Parathyroid adenoma (tissue), 2 donors: ENCODE data around the gene PPIL6.

Experiments used
- H2AFZ ChIP-seq: fragments of 300-600 bp; sonication (generic); one replicate; pipeline ENCODE4 v1.7.0; 2017; ENCODE audit warnings: antibody characterized with exemption, mild to moderate bottlenecking
- H3K27ac ChIP-seq: fragments of 300-600 bp; sonication (generic); one replicate; pipeline ENCODE4 v1.7.0; 2017
- H3K27me3 ChIP-seq: fragments of 300-600 bp; sonication (generic); one replicate; pipeline ENCODE4 v1.7.0; 2017; ENCODE audit warnings: low read length; ENCODE audit not compliant: control insufficient read depth, insufficient read depth
- H3K36me3 ChIP-seq: fragments of 300-600 bp; sonication (generic); one replicate; pipeline ENCODE4 v1.7.0; 2017; ENCODE audit warnings: low read length; ENCODE audit not compliant: control insufficient read depth, insufficient read depth
- H3K4me1 ChIP-seq: fragments of 300-600 bp; sonication (generic); one replicate; pipeline ENCODE4 v1.7.0; 2017; ENCODE audit warnings: control low read depth
- H3K4me2 ChIP-seq: fragments of 300-600 bp; sonication (generic); one replicate; pipeline ENCODE4 v1.7.0; 2017; ENCODE audit warnings: low read length
- H3K4me3 ChIP-seq: fragments of 300-600 bp; sonication (generic); one replicate; pipeline ENCODE4 v1.7.0; 2017; ENCODE audit warnings: low read depth, low read length
- H3K79me2 ChIP-seq: fragments of 300-600 bp; sonication (generic); one replicate; pipeline ENCODE4 v1.7.0; 2017; ENCODE audit warnings: control low read depth
- H3K9ac ChIP-seq: fragments of 300-600 bp; sonication (generic); one replicate; pipeline ENCODE4 v1.7.0; 2017; ENCODE audit warnings: mild to moderate bottlenecking
- H3K9me3 ChIP-seq: fragments of 300-600 bp; sonication (generic); one replicate; pipeline ENCODE4 v1.7.0; 2017; ENCODE audit warnings: low read length; ENCODE audit not compliant: control insufficient read depth
- CTCF ChIP-seq: fragments of 300-600 bp; sonication (generic); IDR thresholded peaks from one replicate; pipeline ENCODE4 v1.7.0; 2017; ENCODE audit warnings: antibody characterized with exemption, mild to moderate bottlenecking
- donor health status: primary hyperparathyroidism.

Gene PPIL6

GRCh38 chr6:109347779-109348178 lies 92.6 kb downstream of the PPIL6 start:
- no peak overlapping the region for H3K9ac ChIP-seq
- peaks cover 5% of the 10 kb centered on the region for H3K4me1 ChIP-seq
- H3K27ac ChIP-seq = no peak overlapping the region

GRCh38 chr6:109345986-109346385 lies 94.4 kb downstream of the PPIL6 start:
- H3K9me3 ChIP-seq = no peaks in the 10 kb centered on the region
- H3K27me3 ChIP-seq = no peaks in the 10 kb centered on the region
- H3K4me3 ChIP-seq = no peak overlapping the region
- H3K9ac ChIP-seq = no peak overlapping the region
- no peak for TF ChIP-seq CTCF
- H2AFZ ChIP-seq = no peak overlapping the region
- H3K4me1 ChIP-seq = peaks cover 2% of the 10 kb centered on the region
- no peak overlapping the region for H3K4me2 ChIP-seq
- H3K36me3 ChIP-seq = no peaks in the 10 kb centered on the region
- H3K79me2 ChIP-seq = no peaks in the 10 kb centered on the region
- H3K27ac ChIP-seq = no peak overlapping the region

More at GRCh38 chr6:109347779-109348178, 92.6 kb downstream of the PPIL6 start:
- Histone ChIP-seq H3K9me3 (no peaks in the 10 kb centered on the region), H2AFZ (no peak overlapping the region), H3K27me3 (no peaks in the 10 kb centered on the region), H3K4me3 (no peak overlapping the region), H3K79me2 (no peaks in the 10 kb centered on the region), H3K4me2 (no peak overlapping the region), H3K36me3 (no peaks in the 10 kb centered on the region)
- no peak for TF ChIP-seq CTCF

- no peak for TF ChIP-seq CTCF
- Histone ChIP-seq H3K79me2 (no peaks in the 10 kb centered on the region), H3K36me3 (no peaks in the 10 kb centered on the region), H3K9ac (no peak overlapping the region), H3K9me3 (no peaks in the 10 kb centered on the region), H2AFZ (no peak overlapping the region), H3K4me2 (no peak overlapping the region), H3K4me3 (no peak overlapping the region), H3K27ac (no peak overlapping the region), H3K4me1 (no peaks in the 10 kb centered on the region), H3K27me3 (no peaks in the 10 kb centered on the region)
These were observed 96.2 kb downstream of the PPIL6 start for GRCh38 chr6:109344226-109344625.

- H3K27me3 ChIP-seq = no peaks in the 10 kb centered on the region
- H3K9me3 ChIP-seq = no peaks in the 10 kb centered on the region
- H3K9ac ChIP-seq = no peak overlapping the region
- no peaks in the 10 kb centered on the region for H3K4me1 ChIP-seq
- H3K4me2 ChIP-seq = no peak overlapping the region
- H3K27ac ChIP-seq = no peak overlapping the region
- no peak for TF ChIP-seq CTCF
- no peaks in the 10 kb centered on the region for H3K36me3 ChIP-seq
- no peak overlapping the region for H3K4me3 ChIP-seq
- H2AFZ ChIP-seq = no peak overlapping the region
- no peaks in the 10 kb centered on the region for H3K79me2 ChIP-seq
These were observed 96.9 kb downstream of the PPIL6 start for GRCh38 chr6:109343518-109343917.

- no peaks in the 10 kb centered on the region for H3K79me2 ChIP-seq
- H3K4me2 ChIP-seq = no peak overlapping the region
- H3K4me1 ChIP-seq = no peaks in the 10 kb centered on the region
- no peak overlapping the region for H3K9ac ChIP-seq
- no peaks in the 10 kb centered on the region for H3K36me3 ChIP-seq
- H3K27me3 ChIP-seq = no peaks in the 10 kb centered on the region
- H3K9me3 ChIP-seq = no peaks in the 10 kb centered on the region
- no peak overlapping the region for H3K27ac ChIP-seq
- TF ChIP-seq CTCF = no peak
- H2AFZ ChIP-seq = no peak overlapping the region
- no peak overlapping the region for H3K4me3 ChIP-seq
These were observed 97.5 kb downstream of the PPIL6 start for GRCh38 chr6:109342911-109343310.
